HG03565 (cell line): ENCODE results near the gene PPP3CA.

Source experiments
- ATAC-seq: cut with Tn5 transposase; IDR thresholded peaks from one replicate; pipeline ENCODE4 v1.9.1; 2021; ENCODE audit warnings: mild to moderate bottlenecking, moderate library complexity; ENCODE audit not compliant: unreplicated experiment

The PPP3CA gene

DNA sequence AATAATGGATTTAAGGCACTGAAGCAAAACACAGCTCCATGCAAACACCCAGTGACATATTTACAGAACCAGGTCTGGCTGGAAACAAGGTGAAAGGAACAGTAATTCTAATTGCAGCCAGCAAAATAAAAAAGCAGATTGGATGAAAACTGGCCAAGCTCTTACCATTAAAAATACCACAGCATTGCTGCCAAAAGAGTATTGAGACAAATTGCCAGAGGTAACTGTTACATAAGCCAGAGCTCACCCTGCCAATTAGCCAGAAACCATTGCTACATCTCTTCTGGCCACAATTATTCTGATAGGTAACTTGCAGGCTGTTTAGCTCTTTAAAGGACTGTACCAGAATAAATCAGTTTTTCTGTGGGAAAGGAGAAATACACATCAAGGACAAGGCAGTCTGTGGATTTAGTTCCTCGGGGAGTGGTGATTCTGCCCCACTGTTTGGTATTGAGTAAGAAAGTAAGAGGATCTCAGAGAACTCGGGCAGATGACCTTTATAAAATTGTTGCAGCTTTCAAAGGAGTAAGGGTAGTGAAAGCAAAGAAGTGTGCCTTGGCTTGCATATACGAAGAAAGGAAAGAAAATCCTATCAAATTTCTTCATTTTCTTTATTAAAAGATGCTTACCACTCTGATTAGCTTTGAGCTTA, 369.5 kb downstream of the PPP3CA start:
- no peak for ATAC-seq

DNA sequence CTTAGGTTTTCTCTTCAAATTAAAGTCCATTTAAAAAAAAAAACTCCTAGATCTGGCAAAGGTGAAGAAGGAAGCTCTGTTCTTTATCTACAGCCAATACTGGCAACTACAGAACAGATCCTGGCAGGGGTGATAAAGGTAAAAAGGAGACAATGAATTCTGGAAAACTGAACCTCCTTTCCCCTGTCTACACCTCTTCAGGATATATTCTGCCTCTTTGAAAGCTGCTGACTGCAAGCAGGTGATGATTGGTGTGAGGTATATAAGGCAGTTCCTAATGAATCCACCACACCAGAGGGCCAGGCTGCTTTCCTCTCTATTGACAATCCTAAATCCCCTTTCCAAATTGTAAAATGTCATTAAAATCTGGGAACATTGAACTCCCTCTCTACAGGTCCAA, 370.1 kb downstream of the PPP3CA start:
- no peak for ATAC-seq
